NCI-H748 (cell line): Measurements from ENCODE around the gene TIMM22.

Experiments
- DNase-seq: peaks from one replicate; lab custom pipeline; 2025; ENCODE audit not compliant: unreplicated experiment; lab: John Stamatoyannopoulos, UW

Gene TIMM22

DNA sequence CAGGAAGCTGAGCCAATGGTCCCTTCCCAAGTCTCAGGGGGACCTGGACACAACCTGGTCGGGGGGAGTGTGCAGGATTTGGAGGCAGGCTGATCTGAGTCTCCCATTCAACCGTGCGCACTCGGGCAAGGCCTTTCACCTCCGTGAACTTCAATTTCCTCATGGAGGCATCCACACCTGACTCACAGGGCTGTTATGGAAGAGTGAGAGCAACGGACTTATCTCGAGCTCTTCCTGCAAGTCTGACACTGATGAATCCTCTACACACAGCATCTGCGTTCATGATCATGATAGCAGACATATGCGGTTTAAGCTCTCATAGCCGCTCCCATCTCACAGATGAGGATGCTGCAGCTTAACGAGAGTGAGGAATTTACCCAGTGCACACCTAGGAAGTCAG lies 21.6 kb downstream of the TIMM22 start:
- DNase-seq: no peak

DNA sequence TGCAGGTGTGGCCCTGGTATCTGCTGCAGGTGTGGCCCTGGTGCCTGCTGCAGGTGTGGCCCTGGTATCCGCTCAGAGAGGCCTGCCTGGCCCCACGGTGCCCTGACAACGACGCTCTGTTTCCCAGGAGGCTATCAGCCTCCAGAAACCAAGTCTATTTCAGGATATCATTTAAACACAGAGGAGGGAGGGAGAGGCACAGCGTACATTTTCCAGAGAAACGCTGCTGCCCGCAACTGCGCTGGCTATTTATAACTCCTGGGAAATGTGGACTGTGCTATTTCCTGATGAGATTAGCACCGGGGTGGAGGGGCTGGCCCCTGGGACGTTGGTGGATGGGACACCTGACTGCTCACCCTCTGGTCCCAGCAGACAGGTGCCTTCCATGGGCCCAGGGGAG lies 22.5 kb downstream of the TIMM22 start:
- DNase-seq: no peak

DNA sequence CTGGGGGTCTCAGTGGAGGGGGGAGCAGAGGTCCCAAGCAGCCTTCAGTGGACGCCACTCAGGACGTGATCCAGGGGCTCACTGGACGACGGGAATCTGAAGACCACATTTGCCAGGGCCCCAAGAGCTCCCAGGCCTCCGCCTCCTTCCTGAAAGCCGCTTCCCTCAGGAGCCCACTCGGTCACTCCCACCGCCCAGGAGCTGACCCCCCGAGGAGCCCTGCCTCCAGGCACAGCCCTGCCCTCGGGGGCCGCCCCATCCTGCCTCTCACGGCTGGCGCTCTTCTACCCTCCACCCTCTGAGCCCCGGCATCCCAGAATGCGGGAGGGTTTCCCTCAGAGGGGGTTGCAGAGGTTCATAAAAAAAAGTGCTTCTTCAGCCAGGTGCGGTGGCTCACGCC lies 24.2 kb downstream of the TIMM22 start:
- DNase-seq: no peak

DNA sequence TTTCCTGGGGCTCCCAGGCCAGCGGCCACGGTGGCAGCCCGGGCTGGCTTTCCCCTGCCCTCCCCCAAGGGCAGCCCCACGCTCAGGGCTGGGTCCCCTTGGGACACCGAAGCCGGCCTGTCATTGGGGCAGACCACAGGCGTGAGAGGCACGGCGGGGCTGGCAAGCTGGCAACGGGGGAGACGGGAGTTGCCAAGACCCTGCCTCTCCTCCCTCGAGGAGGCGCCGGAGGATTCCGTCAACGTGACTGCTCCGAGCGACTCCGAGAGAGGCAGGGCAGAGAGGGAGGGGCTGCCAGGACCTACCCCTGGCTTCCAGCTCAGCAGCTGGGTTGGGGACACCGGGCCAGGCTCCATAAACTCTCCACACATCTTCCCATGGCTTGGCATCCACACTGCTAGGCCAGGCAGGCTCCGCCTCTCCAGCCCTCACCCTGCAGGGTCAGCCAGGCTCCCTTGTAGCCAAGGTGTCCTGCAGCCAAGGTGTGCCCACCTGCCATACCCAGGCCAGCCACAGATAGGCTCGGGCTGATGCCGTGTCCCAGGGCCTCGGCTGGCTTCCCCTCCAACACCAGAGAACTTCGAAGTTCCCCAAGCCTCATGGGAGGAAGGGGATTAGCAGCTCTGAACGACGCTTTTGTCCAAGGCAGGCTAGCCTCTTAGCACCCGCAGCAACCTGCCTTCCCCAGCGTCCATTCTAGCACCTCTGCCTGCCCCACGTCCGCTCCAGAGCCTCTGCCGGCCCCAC lies 25.5 kb downstream of the TIMM22 start:
- no peak for DNase-seq

DNA sequence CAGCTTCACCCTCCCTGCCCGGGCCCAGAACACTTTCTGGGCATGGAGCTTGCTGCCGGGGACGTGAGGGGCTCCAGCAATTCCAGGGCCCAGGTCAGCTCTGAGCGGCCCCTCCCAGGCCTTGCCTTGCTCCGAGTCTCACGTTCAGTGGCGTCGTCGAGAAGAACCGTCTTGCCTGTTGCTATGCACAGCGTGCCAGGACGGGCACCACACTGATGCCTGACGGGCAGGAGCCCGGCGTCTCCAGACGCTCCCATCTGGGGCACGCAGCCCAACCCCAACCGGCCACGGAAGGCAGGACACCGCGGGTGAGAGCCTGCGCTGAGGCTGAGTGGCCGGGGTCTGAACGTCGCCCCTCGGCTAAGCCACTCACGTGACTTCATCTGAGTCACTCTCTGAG lies 27.1 kb downstream of the TIMM22 start:
- no peak for DNase-seq

DNA sequence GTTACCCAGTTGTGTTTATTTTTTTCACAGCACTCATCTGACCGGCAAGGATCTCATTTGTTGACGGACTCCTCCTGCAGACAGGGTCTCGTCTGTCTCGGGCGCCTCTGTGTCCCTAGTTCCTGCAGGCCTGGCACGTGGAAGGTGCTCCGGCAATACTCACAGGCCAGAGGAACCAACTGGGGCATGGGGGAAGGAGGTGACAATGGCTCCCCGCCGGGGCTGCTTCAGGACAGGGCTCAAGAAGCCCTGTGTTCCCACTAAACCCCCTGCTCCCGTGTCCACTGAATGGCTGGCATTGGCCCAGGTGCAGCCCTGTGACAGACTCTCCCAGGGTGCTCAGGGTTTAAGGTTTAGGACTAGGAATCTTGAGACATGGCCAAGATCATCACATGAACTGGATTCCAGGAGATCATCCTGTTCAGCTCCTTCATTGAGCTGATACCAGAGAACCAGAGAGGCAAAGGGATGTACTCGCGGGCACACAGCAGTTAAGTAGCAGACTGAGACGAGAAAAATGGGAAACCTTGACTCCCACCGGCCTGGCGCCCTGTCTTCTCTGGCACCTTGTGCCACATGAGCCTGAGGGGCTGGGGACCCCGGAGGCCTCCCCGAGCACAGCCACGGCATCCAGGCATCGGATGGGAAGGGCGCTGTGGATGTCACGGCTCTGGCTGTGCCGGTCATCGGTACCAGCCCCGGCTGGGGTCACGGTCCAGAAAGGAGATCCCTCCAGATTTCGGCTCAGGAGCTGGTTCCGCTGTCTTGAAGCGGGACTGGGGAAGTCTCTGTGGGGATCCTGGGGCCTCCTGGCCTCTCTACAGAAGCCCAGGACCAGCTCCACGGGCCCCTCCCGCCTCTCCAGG lies 29.0 kb downstream of the TIMM22 start:
- DNase-seq: no peak

DNA sequence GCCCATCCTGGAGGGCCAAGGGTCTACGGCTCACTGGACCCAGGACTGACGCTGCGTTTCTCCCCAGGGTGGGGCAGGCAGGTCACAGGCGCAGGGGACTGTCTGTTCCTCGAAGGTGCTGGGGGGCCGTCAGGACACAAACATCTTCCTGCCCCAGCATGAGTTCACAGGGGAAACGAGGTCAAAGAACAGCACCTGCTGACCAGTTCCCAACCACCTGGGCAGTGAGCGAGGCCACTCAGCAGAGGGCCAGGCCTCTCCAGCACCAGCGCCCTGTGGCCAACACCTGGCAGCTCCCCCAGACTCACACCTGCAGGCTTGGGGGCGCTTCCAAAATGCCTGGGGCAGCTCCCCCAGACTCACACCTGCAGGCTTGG lies 29.7 kb downstream of the TIMM22 start:
- no peak for DNase-seq

DNA sequence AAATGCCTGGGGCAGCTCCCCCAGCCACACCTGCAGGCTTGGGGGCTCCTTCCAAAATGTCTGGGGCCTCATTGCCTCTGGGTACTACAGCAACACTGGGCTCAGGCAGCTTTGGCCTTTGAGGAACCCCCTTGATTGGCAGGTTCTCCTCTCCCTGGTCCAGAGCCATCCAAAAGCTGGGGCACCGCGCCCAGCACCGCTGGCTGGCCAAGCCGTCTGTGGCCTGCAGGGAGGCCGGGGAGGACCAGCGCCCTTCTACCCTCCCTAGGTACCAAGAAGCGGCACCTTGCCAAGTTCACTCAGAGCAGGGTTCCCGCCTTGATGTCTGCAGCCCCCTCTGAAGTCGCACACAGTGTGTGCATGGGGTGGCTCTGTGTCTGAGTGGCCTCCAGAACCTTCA lies 30.1 kb downstream of the TIMM22 start:
- no peak for DNase-seq

DNA sequence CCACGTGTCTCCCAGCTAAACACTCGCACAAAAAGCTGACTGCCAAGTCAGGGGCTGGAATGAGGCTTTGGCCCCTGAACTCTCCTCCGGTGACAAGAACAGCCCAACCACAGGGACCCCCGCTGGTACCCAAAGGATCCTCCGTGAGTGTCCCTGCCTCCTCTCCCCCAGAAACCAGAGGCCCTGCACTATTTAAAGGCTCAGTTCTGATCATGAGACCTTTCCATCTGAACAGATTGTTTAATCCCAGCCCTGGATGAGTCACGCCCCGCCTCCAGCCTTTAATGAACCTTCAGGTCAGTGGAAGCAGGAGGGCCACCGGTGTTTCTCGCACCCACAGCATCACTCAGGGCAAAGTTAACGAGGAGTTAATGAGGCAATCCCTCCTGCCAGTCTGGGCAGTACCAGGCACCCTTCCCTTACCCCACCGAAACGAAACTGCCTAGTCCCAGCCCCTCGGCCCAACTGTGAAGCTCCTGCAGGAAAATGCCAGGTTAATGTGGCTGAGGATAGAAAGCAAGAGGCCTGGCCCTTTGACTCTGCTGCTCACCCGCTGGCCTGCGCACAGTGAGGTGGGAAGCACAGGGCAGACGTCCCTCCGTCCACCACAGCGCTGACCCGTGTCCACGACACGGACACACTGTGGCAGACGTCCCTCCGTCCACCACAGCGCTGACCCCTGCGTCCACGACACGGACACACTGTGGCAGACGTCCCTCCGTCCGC lies 32.4 kb downstream of the TIMM22 start:
- DNase-seq: no peak

DNA sequence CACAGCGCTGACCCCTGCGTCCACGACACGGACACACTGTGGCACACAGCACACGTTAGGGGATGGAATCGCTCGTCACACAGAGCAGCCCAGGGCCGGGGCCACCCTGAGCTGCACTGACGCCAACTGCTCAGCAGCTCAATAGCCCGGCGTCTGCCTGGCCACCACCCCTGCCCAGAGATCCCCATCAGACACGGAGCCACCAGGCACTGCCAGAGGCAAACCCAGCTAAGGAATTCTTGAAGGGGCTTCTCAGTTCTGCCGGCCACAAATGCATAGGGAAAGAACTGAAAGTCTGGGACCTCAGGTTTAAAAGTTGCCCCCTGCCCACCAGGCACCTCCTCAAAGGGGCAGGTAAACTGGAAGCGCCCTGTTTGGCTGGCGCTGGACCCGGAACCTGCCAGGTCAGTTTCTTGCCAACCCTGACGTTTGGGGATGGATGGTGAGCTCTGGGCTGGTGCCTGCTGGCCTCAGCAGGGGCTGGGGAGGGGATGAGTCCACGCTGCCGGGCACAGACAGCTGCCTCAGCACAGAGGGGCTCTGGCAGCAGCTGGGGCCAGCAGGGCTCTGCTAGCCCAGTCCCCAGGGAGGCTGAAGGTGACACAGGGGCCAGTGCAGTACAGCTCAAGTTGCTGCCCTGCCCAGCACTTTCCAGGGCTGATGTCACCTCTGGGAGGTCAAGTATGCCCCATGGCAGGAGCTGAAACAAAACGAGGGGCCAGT lies 33.2 kb downstream of the TIMM22 start:
- no peak for DNase-seq

DNA sequence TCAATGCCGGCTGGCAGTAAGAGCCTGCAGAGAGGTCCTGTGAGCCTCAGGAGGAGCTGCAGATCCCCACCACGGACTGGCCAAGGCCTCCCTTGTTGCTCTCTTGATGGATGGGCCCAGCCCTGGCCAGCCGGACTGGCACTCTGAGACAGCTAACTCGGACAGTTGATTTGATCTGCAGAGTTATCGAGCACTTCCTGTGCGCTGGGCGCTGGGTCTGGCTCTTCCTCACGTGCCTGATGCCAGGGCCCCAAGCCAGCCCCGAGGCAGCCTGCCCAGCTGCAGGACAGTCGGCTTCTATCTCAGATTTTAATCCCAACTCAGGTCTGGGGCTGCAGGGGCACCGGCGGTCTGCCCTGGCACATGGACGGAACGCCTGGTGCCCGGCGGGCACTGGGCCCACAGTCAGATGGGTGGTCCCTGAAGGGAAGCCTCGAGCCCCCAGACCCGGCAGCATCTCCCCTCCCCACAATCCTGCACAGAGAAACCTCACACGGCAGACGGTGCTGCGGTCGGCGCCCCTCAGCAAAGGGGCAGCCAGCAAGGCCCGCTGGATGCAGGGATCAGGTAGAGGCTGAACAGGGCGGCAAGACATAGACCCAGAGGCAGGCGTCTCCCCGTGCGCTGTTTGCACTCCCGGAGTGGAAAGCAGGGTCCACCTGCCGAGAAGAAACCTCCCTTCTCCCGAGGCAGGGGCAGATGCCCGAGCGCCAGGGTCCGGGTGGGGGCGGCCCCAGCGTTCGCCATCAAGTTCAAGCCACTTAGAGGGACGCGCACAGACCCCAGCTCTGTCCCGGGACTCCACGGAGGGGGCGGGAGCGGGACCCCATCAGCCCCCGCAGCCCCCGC lies 34.0 kb downstream of the TIMM22 start:
- no peak for DNase-seq

DNA sequence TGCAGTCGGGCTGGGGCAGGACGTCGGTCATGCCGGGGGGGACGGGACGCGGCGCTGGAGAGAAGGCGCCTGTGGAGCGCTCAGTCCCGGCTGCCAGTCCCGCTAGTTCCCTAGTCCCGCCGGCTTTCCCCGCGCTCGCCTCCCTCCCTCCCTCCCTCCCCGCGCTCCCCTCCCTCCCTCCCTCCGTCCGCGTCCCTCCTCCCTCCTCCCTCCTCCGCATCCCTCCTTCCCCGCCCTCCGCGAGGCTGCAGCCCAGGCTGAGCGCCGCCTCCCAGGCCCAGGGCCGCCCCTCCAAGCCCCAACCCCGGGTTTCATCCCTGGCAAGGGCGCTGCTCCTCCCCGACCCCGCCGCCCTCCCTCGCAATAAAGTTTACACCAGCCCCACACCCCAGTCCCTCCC lies 34.8 kb downstream of the TIMM22 start:
- no peak for DNase-seq

DNA sequence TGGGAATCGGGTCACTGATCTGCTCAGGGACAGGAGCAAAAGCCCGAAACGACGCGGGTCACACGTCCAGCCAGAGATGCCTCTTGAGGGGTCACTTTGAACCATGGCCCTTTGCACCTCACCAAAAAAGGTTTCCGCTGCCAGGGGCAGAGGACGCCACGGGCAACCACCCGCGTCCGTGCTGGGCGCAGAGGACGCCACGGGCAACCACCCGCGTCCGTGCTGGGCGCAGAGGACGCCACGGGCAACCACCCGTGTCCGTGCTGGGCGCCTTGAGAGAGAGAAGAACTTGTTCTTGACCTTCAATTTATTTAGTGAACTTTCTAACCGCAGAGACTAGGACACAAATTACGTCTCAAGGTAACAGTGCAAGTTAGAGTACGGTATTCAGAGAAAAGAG lies 35.5 kb downstream of the TIMM22 start:
- DNase-seq: no peak

DNA sequence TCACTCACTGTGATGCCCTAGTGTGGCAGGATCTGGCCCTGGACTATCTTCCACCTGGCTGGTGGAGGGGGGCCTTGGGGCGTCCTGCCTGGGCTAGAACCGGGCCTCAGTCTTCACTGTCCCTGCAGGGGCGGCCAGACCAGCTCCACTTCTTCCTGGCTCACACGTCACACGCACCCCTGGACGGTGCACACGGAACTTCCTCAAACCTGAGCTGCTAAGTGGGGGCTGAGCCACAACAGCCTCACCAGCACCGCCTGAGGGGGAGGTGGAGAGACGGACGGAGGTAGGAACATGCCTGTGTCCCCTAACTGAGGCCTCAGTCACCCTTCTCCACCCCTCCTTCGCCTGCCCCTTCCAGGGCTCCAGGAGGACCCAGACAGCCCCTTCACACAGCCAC lies 36.6 kb downstream of the TIMM22 start:
- no peak for DNase-seq

DNA sequence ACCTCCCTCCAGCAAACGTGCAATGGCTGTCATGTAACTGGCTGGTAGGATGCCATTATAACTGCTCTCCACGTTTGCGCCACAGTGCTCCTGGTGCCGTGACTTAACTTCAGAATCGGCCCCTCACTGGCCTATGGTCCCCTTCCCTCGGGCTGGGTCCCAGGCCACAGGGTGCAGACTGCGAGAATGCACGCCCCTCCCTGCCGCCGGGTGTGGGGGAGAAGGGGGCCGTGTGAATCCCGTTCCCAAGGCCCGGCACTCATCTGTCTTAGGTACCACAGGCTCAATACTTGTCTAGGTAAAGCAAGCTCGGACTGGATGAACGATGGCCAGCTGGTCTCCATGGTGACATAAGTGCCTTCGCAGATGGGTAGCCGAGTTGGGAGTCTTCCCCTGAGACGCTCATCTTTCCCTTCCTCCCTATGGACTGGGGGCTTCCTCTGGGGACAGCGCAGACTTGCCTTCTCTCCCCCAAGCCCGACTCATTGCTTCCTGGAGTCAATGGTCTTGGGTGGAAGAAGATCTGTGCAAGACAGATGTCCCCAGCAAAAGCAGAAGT lies 37.8 kb downstream of the TIMM22 start:
- peak; percentile 49 for DNase-seq

DNA sequence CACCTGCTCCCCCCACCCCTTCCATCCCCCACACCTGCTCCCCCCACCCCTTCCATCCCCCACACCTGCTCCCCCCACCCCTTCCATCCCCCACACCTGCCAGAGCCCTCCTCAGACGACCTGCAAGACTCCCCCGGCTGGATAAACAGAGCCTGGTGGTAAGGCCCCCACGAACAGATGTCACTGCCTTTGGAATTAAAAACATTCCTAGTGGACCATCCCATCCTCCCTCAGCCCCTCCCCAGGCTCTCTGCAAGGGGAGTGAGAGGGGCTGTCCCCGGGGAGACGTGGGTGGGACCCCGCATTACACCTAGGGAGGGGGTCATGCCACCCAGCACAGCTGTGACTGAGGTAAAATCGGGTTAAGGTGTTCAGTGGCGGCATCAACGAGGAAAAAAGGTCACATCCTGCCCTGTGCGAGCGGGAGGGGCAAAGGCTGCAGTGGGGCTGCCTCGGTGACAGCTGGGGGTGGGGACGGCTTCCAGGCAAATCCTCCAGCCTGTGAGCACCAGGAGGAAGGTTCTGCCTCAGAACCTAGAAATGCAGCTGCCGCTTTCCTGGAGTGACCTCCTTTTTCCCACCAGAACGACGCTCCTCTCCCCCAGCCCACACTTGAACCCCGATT lies 38.7 kb downstream of the TIMM22 start:
- no peak for DNase-seq

DNA sequence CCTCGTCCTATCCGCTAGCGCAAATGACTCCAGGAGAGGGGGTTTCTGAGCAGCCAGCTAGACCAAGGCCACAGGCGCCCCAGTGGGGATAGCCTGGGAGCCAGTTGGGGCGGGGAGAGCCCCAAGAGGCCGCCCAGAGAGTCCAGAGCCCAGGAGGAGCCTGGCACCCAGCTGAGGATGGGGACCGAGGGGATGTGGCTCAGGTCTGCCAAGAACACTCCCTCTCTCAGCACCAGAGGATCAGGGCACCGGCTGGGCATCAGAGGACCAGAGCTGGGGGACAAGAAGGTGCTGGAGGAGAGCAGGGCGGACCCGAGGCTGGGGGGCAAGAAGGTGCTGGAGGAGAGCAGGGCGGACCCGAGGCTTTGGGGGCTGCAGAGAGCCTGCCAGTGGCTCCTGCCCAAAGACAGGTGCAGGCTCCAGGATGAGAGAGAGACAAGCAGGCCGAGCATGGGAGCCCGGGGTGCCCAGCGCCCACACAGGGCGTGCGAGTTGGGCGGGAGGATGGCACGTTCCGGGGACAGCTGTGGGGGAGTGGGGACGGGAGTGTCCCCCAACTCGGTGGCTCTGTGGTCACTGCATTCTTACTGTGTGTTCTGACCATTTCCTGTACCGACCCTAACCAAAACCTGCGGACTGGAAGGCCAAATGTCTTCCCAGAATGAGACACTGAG lies 39.4 kb downstream of the TIMM22 start:
- DNase-seq: no peak

DNA sequence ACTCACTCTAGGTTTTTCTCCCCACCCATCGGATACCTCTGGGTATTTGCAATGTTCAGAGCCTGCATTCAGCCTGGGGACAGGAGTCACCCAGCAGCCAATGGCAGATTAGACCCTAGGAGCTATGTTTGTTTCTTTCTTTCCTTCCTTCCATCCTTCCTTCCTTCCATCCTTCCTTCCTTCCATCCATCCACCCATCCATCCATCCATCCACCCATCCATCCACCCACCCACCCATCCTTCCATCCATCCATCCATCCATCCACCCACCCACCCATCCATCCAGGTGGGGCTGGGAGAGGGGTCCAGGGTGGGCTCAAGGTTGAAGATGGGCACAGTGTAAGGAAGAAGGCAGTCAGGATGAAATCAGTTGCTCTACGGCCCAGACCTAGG lies 39.9 kb downstream of the TIMM22 start:
- no peak for DNase-seq

DNA sequence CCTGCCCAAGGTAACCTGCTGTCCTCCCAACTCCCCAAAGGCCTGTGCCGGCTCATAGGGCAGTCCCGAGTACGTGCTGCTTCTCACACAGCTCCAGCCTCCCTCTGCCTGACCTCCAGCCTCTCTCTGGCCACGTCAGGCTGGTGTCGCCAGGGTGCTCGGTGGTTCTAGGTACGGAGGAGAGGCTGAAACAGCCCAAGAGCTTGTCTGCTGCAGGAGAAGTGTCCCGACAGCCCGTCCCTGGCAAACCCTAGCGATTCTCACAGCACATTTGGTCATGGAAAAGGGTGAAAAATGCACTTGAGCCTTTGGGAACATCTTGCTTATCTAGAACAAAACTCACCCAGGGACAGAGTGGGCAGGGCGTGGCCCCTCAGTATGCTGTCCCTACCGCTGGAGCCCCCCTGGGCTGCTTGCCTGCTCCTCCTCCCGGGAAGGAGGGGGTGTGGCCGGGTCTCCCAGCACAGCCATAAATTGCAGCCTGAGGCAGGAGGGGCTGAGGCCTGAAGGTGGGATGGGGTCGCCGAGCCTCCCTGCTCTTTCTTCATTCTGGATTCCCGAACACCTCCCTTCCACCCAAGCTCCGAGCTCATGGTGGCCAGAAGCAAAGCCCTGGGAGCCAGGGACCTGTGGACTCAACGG lies 40.4 kb downstream of the TIMM22 start:
- DNase-seq: no peak
